ENCODE measurements around the gene PDE4B.

Gene PDE4B

DNA sequence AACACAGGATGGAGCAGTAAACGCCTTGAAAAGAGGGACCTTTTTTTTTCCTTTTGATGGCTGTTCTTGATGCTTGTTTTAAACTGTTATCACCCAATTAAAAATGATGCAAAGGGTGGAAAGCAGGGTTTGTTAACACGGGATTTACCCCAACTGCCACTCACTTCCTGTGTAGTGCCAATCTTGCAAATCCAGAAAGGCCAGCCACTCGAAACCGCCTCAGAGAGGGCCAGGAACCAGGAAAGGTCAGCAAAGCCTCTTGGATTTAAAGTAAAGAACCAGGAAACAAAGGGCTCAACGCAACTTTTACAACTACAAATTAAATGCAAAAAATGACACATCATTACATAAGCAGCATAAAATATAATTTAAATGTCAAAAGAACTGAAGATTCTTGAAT lies 347.4 kb downstream of the PDE4B start:
- no peak overlapping the region for H3K4me3 ChIP-seq (replicated peaks; ENCODE audit: low read depth, low read length)
- DNase-seq (ENCODE audit: low read depth): no peak
- TF ChIP-seq, protein P1, sequence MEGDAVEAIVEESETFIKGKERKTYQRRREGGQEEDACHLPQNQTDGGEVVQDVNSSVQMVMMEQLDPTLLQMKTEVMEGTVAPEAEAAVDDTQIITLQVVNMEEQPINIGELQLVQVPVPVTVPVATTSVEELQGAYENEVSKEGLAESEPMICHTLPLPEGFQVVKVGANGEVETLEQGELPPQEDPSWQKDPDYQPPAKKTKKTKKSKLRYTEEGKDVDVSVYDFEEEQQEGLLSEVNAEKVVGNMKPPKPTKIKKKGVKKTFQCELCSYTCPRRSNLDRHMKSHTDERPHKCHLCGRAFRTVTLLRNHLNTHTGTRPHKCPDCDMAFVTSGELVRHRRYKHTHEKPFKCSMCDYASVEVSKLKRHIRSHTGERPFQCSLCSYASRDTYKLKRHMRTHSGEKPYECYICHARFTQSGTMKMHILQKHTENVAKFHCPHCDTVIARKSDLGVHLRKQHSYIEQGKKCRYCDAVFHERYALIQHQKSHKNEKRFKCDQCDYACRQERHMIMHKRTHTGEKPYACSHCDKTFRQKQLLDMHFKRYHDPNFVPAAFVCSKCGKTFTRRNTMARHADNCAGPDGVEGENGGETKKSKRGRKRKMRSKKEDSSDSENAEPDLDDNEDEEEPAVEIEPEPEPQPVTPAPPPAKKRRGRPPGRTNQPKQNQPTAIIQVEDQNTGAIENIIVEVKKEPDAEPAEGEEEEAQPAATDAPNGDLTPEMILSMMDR (IDR thresholded peaks at IDR 0.05; ENCODE audit: low read length, missing control alignments): no peak

DNA sequence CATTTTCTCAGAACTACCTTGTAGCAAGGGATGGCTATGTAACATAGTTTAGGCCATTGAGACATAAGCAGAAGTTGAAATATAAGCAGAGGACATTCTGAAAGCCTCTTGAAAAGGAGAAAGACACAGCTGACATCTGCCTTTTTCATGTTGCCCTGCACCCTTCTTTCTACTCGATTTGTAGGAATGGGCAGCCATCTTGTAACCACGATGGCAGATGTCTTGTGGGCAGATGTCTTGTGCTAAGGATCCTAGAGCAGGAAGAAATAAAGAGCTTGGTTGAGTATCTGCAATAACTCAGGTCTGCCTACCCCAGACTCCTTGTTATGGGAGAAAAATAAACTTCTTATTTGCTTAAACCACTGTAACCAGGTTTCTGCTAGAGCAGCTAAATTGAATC lies 351.0 kb downstream of the PDE4B start:
- TF ChIP-seq, protein P1 (IDR thresholded peaks at IDR 0.05; ENCODE audit: low read length, missing control alignments): no peak
- DNase-seq (ENCODE audit: low read depth): no peak
- H3K4me3 ChIP-seq (replicated peaks; ENCODE audit: low read depth, low read length): no peak overlapping the region

DNA sequence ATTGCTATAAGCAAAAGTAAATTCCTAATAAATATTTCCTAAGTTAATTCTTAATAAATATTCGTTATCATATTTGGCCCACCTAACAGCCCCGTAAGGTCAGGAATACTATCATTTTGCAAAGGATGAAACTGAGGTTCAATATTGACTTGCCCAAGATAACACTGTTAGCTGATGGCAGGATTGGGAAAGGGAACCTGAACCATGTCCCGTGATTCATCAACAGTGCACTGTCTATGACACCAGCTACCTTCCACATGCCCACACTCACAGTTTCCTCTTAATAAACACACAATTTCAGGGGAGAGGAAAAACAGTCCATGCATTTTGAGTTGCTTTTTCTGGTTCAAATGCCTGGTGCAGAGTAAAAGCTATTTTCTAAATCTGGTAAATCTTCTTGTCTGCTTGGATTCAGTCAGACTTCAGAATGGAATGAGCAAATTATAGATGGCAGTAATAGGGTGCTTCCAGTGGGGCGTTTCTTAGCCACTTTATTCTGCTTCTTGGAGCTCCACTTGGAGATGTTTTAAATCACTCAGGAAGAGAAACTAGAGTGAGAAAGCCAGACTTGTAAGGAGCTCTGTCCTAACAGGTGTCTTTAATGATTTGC lies 354.6 kb downstream of the PDE4B start:
- DNase-seq (ENCODE audit: low read depth): no peak
- TF ChIP-seq, protein P1 (IDR thresholded peaks at IDR 0.05; ENCODE audit: low read length, missing control alignments): no peak

GRCh38 chr1:66152034-66152433 lies 359.3 kb downstream of the PDE4B start:
- no peak for DNase-seq (ENCODE audit: low read depth)
- TF ChIP-seq, protein P1 (IDR thresholded peaks at IDR 0.05; ENCODE audit: low read length, missing control alignments): no peak
- no peak overlapping the region for H3K4me3 ChIP-seq (replicated peaks; ENCODE audit: low read depth, low read length)

More for the DNA sequence above, 354.6 kb downstream of the PDE4B start:
- H3K4me3 ChIP-seq (replicated peaks; ENCODE audit: low read depth, low read length): no peak overlapping the region

- TF ChIP-seq, protein P1 (IDR thresholded peaks at IDR 0.05; ENCODE audit: low read length, missing control alignments): no peak
- H3K4me3 ChIP-seq (replicated peaks; ENCODE audit: low read depth, low read length): no peak overlapping the region
- DNase-seq (ENCODE audit: low read depth): no peak
Measured at GRCh38 chr1:66154394-66154793, 361.7 kb downstream of the PDE4B start.

DNA sequence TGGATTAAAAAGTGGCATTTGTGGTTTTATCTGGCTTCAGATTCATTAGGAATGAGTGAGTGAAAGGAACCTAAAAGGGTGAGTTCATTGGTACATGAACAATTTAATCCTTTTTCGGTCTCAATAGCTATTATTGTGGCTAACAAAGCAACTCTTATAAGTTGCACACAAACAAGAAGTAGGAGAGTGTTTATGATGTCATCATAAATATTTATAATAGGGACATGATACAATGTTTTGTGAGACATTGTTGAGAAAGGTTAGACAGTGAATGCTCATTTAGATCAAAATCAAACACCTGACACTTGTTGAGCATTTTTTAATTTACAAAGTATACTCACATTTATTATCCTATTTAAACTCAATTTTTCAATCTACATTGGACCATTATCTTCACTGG lies 363.4 kb downstream of the PDE4B start:
- TF ChIP-seq, protein P1 (IDR thresholded peaks at IDR 0.05; ENCODE audit: low read length, missing control alignments): no peak
- H3K4me3 ChIP-seq (replicated peaks; ENCODE audit: low read depth, low read length): no peak overlapping the region
- DNase-seq (ENCODE audit: low read depth): no peak

DNA sequence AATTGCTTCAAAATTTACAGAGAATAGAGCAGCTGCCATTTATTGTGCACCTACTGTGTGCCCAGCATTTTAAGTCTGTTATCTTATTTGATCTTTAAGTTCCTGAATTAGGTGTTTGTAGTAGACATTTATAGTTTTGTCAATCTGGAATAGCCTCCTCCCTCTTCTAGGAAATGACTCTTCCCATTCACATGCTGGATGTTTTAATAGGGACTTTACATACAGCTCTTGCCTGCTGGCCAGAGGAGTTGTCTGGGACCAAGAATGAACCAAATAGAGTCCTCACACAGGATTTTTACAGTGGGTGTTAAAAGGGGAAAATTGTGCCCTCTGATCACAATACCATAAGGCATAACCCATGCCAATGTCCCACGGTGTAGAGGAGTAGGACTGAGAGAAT lies 367.1 kb downstream of the PDE4B start:
- no peak overlapping the region for H3K4me3 ChIP-seq (replicated peaks; ENCODE audit: low read depth, low read length)
- TF ChIP-seq, protein P1 (IDR thresholded peaks at IDR 0.05; ENCODE audit: low read length, missing control alignments): no peak
- no peak for DNase-seq (ENCODE audit: low read depth)

All from fibroblast of pulmonary artery (primary cell).